ENCODE data around the gene ZSCAN30.
"Not testable (repeated sequence)": the region's sequence is repeated elsewhere in the genome, so short reads cannot be mapped to it uniquely, and the experiment has no call there.

ZSCAN30 gene

DNA sequence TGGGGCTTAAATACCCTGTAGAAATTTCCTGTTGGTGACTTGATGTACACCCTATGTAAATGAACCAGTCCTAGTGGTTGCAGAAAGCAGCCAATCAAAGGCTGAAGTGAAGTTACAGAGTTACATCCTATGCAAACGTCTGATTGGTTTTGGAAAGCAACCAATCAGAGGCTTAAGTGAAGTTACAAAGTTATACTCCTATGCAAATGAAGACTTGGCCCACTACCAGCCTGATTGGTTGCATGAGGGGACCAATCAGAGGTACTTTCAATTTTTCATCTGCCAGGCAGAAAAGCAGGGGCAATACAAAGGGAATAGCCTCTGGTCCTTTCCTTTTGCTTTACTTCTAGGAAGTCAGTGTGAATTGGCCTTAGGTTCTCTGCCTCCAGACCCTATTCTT is 62.8 kb downstream of the ZSCAN30 start:
- DNase-seq: no peak

DNA sequence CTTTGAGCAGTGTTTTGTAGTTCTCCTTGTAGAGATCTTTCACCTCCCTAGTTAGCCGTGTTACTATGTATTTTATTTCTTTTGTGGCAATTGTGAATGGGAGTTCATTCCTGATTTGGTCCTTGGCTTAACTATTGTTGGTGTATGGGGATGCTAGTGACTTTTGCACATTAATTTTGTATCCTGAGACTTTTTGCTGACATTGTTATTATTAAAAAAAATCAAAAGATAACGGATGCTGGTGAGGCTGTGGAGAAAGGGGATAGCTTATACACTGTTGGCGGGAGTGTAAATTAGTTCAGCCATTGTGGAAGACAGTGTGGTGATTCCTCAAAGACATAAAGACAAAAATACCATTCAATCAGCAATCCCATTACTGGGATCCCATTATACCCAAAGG is 66.2 kb downstream of the ZSCAN30 start:
- DNase-seq: no peak

DNA sequence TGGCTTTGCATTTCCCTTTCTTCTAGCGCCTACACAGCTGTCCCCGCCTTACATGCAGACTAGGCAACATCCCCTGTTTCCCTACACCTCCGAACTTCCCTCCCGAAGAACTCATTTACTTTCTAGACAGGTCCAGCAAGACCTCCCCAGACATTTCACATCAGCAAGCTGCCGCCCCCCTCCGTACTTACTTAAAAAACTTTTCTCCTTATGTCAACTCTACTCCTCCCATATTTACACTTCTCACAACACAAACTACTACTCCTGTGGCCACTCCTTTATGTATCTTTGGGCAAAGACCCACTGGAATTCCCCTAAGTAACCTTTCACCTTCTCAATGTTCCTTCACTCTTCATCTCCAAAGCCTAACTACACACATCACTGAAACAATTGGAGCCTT is 69.6 kb downstream of the ZSCAN30 start:
- DNase-seq: no peak

- not testable (repeated sequence) for DNase-seq
These were observed 70.7 kb downstream of the ZSCAN30 start for GRCh38 chr18:35219331-35219730.

- not testable (repeated sequence) for DNase-seq
These were observed 73.4 kb downstream of the ZSCAN30 start for GRCh38 chr18:35216611-35217010.

GRCh38 chr18:35215026-35215425 is 75.0 kb downstream of the ZSCAN30 start:
- DNase-seq: peak; percentile 85

- not testable (repeated sequence) for DNase-seq
These were observed 84.1 kb downstream of the ZSCAN30 start for GRCh38 chr18:35205746-35206458.

GRCh38 chr18:35205199-35205712 is 84.8 kb downstream of the ZSCAN30 start:
- no peak for DNase-seq

DNA sequence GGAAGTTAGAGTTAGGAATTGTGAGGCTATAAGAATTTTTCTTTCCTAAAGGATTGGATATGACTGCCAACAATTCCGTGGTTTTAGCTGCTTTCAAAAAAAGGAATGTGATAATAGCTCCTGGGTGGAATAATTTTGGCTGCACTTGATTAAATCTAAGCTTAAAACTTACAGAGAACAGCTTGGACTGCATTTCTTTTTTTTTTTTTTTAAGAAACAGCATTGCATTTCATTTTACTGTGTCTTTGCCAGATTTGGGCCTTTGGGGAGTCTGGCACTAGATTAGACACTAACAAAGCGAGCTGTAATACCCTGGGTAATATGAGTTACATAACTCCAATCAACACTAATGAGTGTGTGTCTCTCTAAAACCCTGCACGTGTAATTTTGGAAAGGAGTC is 87.0 kb downstream of the ZSCAN30 start:
- no peak for DNase-seq

DNA sequence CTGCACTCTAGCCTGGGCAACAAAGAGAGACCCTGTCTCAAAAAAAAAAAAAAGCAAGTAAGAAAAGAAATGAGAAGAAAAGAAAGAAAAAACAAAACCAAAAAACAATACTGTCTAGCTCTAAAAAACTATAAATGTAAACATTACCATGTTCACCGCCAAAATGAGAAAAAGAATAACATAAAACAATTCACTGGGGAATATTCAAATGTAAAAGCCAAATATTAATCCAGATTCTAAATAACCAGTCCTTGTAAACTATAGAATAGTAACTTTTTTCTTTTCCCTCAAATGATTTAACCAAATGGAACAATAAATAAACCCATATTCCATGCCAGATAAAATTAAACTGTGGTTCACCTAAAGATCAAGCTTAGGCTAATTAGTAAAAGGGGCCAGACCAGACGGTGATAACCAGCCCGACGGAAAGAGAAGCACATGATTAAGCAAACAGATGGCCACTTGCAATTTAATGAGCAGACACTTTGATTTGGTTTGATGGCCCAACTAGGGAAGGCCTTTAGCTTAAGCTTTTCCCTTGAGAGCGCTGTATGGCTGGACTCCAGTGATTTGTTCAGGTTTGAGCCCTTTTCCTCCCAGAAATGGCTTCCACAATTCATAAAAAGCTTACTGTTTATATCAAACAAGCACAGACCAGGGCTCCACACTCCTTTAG is 88.6 kb downstream of the ZSCAN30 start:
- DNase-seq: peak; percentile 81

Data from NCI-H510A treated with DMSO at 0.1 percent for 48 hours (cell line).